ENCODE results near the gene RNF207. TPM values are rescaled to one million over a fixed set of nuclear protein-coding genes. Genes with fewer than 3 reads are reported as not detected.

RNF207 gene
- total RNA-seq, 1 experiment from 2014 or later = 4.9 TPM

GRCh38 chr1:6209661-6210580 lies 4.0 kb downstream of the RNF207 start:
- no peak overlapping the region for H2BK120ac ChIP-seq (ENCODE audit: low read depth, low read length, poor library complexity, severe bottlenecking)
- H2AK5ac ChIP-seq (ENCODE audit: insufficient read length, low read length) = no peak overlapping the region
- H2BK20ac ChIP-seq (ENCODE audit: low read depth, low read length, poor library complexity, severe bottlenecking) = no peak overlapping the region
- no peak overlapping the region for H3K18ac ChIP-seq (ENCODE audit: insufficient read length, low read depth, low read length)
- H3K79me2 ChIP-seq (ENCODE audit: insufficient read depth, low read length) = no peaks in the 10 kb centered on the region
- H2BK12ac ChIP-seq (ENCODE audit: insufficient read length, low read depth, low read length) = no peak overlapping the region
- H2BK15ac ChIP-seq (ENCODE audit: low read depth, low read length) = no peak overlapping the region
- no peak overlapping the region for H3K23ac ChIP-seq (ENCODE audit: insufficient read length, low read depth, low read length)
- H4K5ac ChIP-seq (ENCODE audit: insufficient read length, low read depth, low read length) = no peak overlapping the region
- no peak overlapping the region; a peak in 1 of 7 replicates for H3K27ac Mint-ChIP-seq
- no peaks in the 10 kb centered on the region for H3K9me3 ChIP-seq (ENCODE audit: control insufficient read depth, low read depth, low read length)
- no peak overlapping the region for H4K8ac ChIP-seq (replicated peaks; ENCODE audit: insufficient read length, low read depth, low read length)
- H2BK5ac ChIP-seq (ENCODE audit: insufficient read length, low read length) = no peak overlapping the region
- H4K20me1 ChIP-seq (ENCODE audit: control insufficient read depth, insufficient read depth, insufficient read length) = no peaks in the 10 kb centered on the region
- no peak overlapping the region for H3K9ac ChIP-seq (ENCODE audit: extremely low read depth, insufficient read length, low read length)
- no peaks in the 10 kb centered on the region; the same call in 1 of the 2 replicates for H3K27me3 ChIP-seq (ENCODE audit: insufficient read depth, low read length)
- H3K14ac ChIP-seq (ENCODE audit: insufficient read depth, low read length) = no peak overlapping the region; the same call in 1 of the 2 replicates
- no CpG with 5 or more reads among the region's 17 CpGs for WGBS (ENCODE audit: extremely low coverage, insufficient read length, low lambda C conversion rate)
- H3K36me3 Mint-ChIP-seq (ENCODE audit: insufficient read depth in 1 of 3, low read depth in 3 of 3) = no peaks in the 10 kb centered on the region; a peak in 1 of 7 replicates
- peaks cover 15% of the 10 kb centered on the region for H3K23me2 ChIP-seq (ENCODE audit: insufficient read length, low read depth, low read length, poor library complexity, severe bottlenecking)
- H3K4me1 ChIP-seq (ENCODE audit: insufficient read depth, low read length) = no peaks in the 10 kb centered on the region
- peak; percentile 40; the same call in 2 of the 3 replicates for TF ChIP-seq CTCF (conservative IDR thresholded peaks at IDR 0.05)
- H4K91ac ChIP-seq (ENCODE audit: insufficient read length, low read depth, low read length) = no peak overlapping the region
- H2AFZ ChIP-seq (ENCODE audit: low read length) = no peak overlapping the region
- H3K56ac ChIP-seq (ENCODE audit: insufficient read length, low read depth, low read length) = no peak overlapping the region
- H3T11ph ChIP-seq (ENCODE audit: low read length) = no peak overlapping the region
- H3K4ac ChIP-seq (ENCODE audit: low read depth, low read length) = no peak overlapping the region
- H3K4me3 Mint-ChIP-seq = peak overlapping the region; percentile 50 to 74
- no peaks in the 10 kb centered on the region for H3K79me1 ChIP-seq (ENCODE audit: insufficient read depth, low read depth, low read length, poor library complexity, severe bottlenecking)
- H3K27ac ChIP-seq (ENCODE audit: insufficient read length, low read depth, low read length) = no peak overlapping the region
- H3K9me3 Mint-ChIP-seq = no peaks in the 10 kb centered on the region
- H3K4me1 Mint-ChIP-seq = peaks cover 5 to 24% of the 10 kb centered on the region in 2 experiments
- DNase-seq = peak; percentile 54
- H3K4me2 ChIP-seq (ENCODE audit: insufficient read depth, insufficient read length, low read length) = peak overlapping the region; percentile 34
- peaks cover 45% of the 10 kb centered on the region for H3K27me3 Mint-ChIP-seq (ENCODE audit: low read depth)
